H1 (cell line): ENCODE measurements around the gene SUSD1. TPM values are rescaled to one million over a fixed set of nuclear protein-coding genes. Genes with fewer than 3 reads are reported as not detected.
A peak's percentile ranks its signal among the peaks of the same experiment; 100 is the strongest.

Experiments
- CTCF ChIA-PET: fragments of 300-600 bp; sonication (Branson Sonifier 250); formaldehyde crosslinking; loops from one replicate; lab custom pipeline; 2021; ENCODE audit not compliant: partially characterized antibody; lab: Charles Lee
- POLR2A ChIA-PET: fragments of 300-600 bp; sonication (Branson Sonifier 250); formaldehyde crosslinking; loops from one replicate; lab custom pipeline; 2021; ENCODE audit warnings: inconsistent platforms; ENCODE audit not compliant: partially characterized antibody; lab: Charles Lee
- DNase-seq, 2 experiments: peaks; one replicate each; pipeline versions ENCODE4 v3.0.0 to v3.0.0-alpha.2; 2010 to 2022; ENCODE audit warnings: low spot score in 2 of 2, low read depth in 1 of 2, mixed read lengths in 1 of 2
- FAIRE-seq: peaks from 2 replicates; lab custom pipeline; 2011; peaks lifted over from hg19 to GRCh38; lab: Jason Lieb, UNC
- H2AFZ ChIP-seq: 2 replicates; pipeline ENCODE4 v1.8.1; 2012; ENCODE audit warnings: low read length, inconsistent platforms
- H2AK5ac ChIP-seq: 2 replicates; pipeline ENCODE4 v1.6.1; 2013; ENCODE audit warnings: low read depth, low read length
- H2BK120ac ChIP-seq: replicated peaks from 2 replicates; pipeline ENCODE3; 2013; ENCODE audit warnings: low read depth, low read length, inconsistent platforms
- H2BK12ac ChIP-seq: 2 replicates; pipeline ENCODE4 v1.6.1; 2013; ENCODE audit warnings: low read depth, low read length
- H2BK15ac ChIP-seq: 2 replicates; pipeline ENCODE4 v1.6.1; 2013; ENCODE audit warnings: low read length
- H2BK20ac ChIP-seq: 2 replicates; pipeline ENCODE4 v1.6.1; 2013; ENCODE audit warnings: low read length
- H2BK5ac ChIP-seq: 2 replicates; pipeline ENCODE4 v1.6.1; 2013; ENCODE audit warnings: low read depth, low read length
- H3K14ac ChIP-seq: 2 replicates; pipeline ENCODE4 v1.6.1; 2013; ENCODE audit warnings: inconsistent platforms; ENCODE audit not compliant: insufficient read length
- H3K18ac ChIP-seq: 2 replicates; pipeline ENCODE4 v1.6.1; 2013; ENCODE audit warnings: low read length; ENCODE audit errors: extremely low read depth
- H3K23ac ChIP-seq: 2 replicates; pipeline ENCODE4 v1.6.1; 2013; ENCODE audit warnings: inconsistent platforms; ENCODE audit not compliant: insufficient read length
- H3K23me2 ChIP-seq: 2 replicates; pipeline ENCODE4 v1.6.1; 2013; ENCODE audit warnings: low read depth, low read length
- H3K27ac ChIP-seq: 2 replicates; pipeline ENCODE4 v1.6.1; 2011; ENCODE audit warnings: low read depth, low read length, inconsistent platforms
- H3K27me3 ChIP-seq, 4 experiments: replicated peaks in 1 of 4; 1 replicate in 1 of 4; 2 replicates in 3 of 4; pipeline versions ENCODE4 v1.6.1 to v1.8.1; 2011 to 2013; ENCODE audit warnings: low read length in 3 of 4, mild to moderate bottlenecking in 3 of 4, inconsistent platforms in 2 of 4, mixed read lengths in 2 of 4, moderate library complexity in 1 of 4; ENCODE audit not compliant: control insufficient read depth in 3 of 4, insufficient read depth in 3 of 4; ENCODE audit errors: extremely low read depth in 1 of 4
- H3K36me3 ChIP-seq, 4 experiments: 2 replicates each; pipeline versions ENCODE4 v1.6.1 to v1.8.1; 2011 to 2013; ENCODE audit warnings: mild to moderate bottlenecking in 4 of 4, low read length in 3 of 4, moderate library complexity in 2 of 4, control low read depth in 1 of 4, inconsistent platforms in 1 of 4; ENCODE audit not compliant: insufficient read depth in 4 of 4, control insufficient read depth in 2 of 4
- H3K4ac ChIP-seq: replicated peaks from 2 replicates; pipeline ENCODE3; 2013; ENCODE audit warnings: low read length, low read depth, mixed read lengths, inconsistent platforms; ENCODE audit not compliant: insufficient read length
- H3K4me1 ChIP-seq, 4 experiments: replicated peaks in 1 of 4; 1 replicate in 1 of 4; 2 replicates in 3 of 4; pipeline versions ENCODE4 v1.6.1 to v1.8.1; 2011 to 2013; ENCODE audit warnings: low read length in 3 of 4, inconsistent platforms in 2 of 4, mixed read lengths in 1 of 4; ENCODE audit not compliant: insufficient read depth in 4 of 4, control insufficient read depth in 3 of 4
- H3K4me2 ChIP-seq, 2 experiments: 2 replicates each; pipeline versions ENCODE4 v1.6.1 to v1.8.1; 2011 to 2013; ENCODE audit warnings: low read depth in 2 of 2, low read length in 2 of 2, control low read depth in 1 of 2, inconsistent platforms in 1 of 2, mild to moderate bottlenecking in 1 of 2; ENCODE audit not compliant: insufficient read depth in 1 of 2
- H3K4me3 ChIP-seq, 4 experiments: fragments of 200-600, 300-600 bp in 1 of 4; sonication (generic), shearing (Covaris generic), sonication (Bioruptor Twin) in 1 of 4; 2 replicates each; pipeline versions ENCODE4 v1.5.1 to v1.8.1; 2011 to 2016; ENCODE audit warnings: low read length in 4 of 4, low read depth in 3 of 4, control low read depth in 2 of 4, inconsistent platforms in 2 of 4, mild to moderate bottlenecking in 2 of 4, mixed read lengths in 1 of 4, moderate library complexity in 1 of 4; ENCODE audit not compliant: insufficient read depth in 2 of 4; ENCODE audit errors: extremely low read depth in 1 of 4
- H3K56ac ChIP-seq: replicated peaks from 2 replicates; pipeline ENCODE3; 2013; ENCODE audit warnings: low read depth, mild to moderate bottlenecking, mixed read lengths, low read length, inconsistent platforms; ENCODE audit not compliant: insufficient read length
- H3K79me1 ChIP-seq: 2 replicates; pipeline ENCODE4 v1.6.1; 2013; ENCODE audit warnings: low read depth, low read length, control low read depth
- H3K79me2 ChIP-seq, 2 experiments: 2 replicates each; pipeline versions ENCODE4 v1.6.1 to v1.8.1; 2012 to 2013; ENCODE audit warnings: low read length in 2 of 2, mild to moderate bottlenecking in 2 of 2, inconsistent platforms in 1 of 2; ENCODE audit not compliant: insufficient read depth in 2 of 2, control insufficient read depth in 1 of 2
- H3K9ac ChIP-seq, 4 experiments: replicated peaks in 1 of 4; 1 replicate in 1 of 4; 2 replicates in 3 of 4; pipeline versions ENCODE4 v1.6.1 to v1.8.1; 2011 to 2013; ENCODE audit warnings: low read depth in 3 of 4, low read length in 3 of 4, control low read depth in 2 of 4, mild to moderate bottlenecking in 2 of 4, moderate library complexity in 2 of 4, inconsistent platforms in 1 of 4; ENCODE audit errors: extremely low read depth in 1 of 4
- H3K9me3 ChIP-seq, 2 experiments: 2 replicates each; pipeline versions ENCODE4 v1.6.1 to v1.8.1; 2012 to 2013; ENCODE audit warnings: mild to moderate bottlenecking in 2 of 2, moderate library complexity in 2 of 2, control low read depth in 1 of 2, inconsistent platforms in 1 of 2, low read depth in 1 of 2, low read length in 1 of 2, mixed read lengths in 1 of 2; ENCODE audit not compliant: insufficient read depth in 2 of 2
- H4K20me1 ChIP-seq, 2 experiments: replicated peaks in 1 of 2; 2 replicates each; pipeline versions ENCODE3 to v1.8.1; 2011 to 2013; ENCODE audit warnings: inconsistent platforms in 2 of 2, low read length in 2 of 2, mild to moderate bottlenecking in 1 of 2; ENCODE audit not compliant: insufficient read depth in 2 of 2, control insufficient read depth in 1 of 2
- H4K5ac ChIP-seq: 2 replicates; pipeline ENCODE4 v1.6.1; 2013; ENCODE audit warnings: low read length, low read depth, mixed read lengths, inconsistent platforms; ENCODE audit not compliant: insufficient read length
- H4K8ac ChIP-seq: 2 replicates; pipeline ENCODE4 v1.8.0; 2013; ENCODE audit warnings: mild to moderate bottlenecking, moderate library complexity, low read length, inconsistent platforms; ENCODE audit not compliant: insufficient read depth; ENCODE audit errors: extremely low read depth
- H4K91ac ChIP-seq: replicated peaks from 2 replicates; pipeline ENCODE3; 2013; ENCODE audit warnings: low read length, mixed read lengths, inconsistent platforms; ENCODE audit not compliant: insufficient read length
- EGR1 ChIP-seq: IDR thresholded peaks from 2 replicates; pipeline ENCODE4 v1.6.1; 2011; ENCODE audit warnings: low read depth, low read length, borderline replicate concordance
- FOSL1 ChIP-seq: IDR thresholded peaks from 2 replicates; pipeline ENCODE4 v1.6.1; 2011; ENCODE audit warnings: mild to moderate bottlenecking, low read depth, low read length, moderate library complexity; ENCODE audit not compliant: insufficient read depth
- HDAC6 ChIP-seq: IDR thresholded peaks from one replicate; pipeline ENCODE4 v1.7.1; 2012; ENCODE audit warnings: low read depth, mild to moderate bottlenecking, inconsistent platforms, low read length, moderate library complexity
- KDM5A ChIP-seq: fragments of 200-600 bp; IDR thresholded peaks from 2 replicates; pipeline ENCODE4 v1.7.1; 2012; ENCODE audit warnings: mild to moderate bottlenecking, low read length, inconsistent platforms, mixed read lengths
- RBBP5 ChIP-seq: IDR thresholded peaks from 2 replicates; pipeline ENCODE4 v1.7.1; 2012; ENCODE audit warnings: low read depth, mild to moderate bottlenecking, inconsistent platforms, low read length, moderate library complexity, borderline replicate concordance
- SP1 ChIP-seq: IDR thresholded peaks from 2 replicates; pipeline ENCODE4 v1.6.1; 2011; ENCODE audit warnings: low read depth, low read length
- ZNF274 ChIP-seq: IDR thresholded peaks from 2 replicates; pipeline ENCODE4 v1.7.0; 2012; ENCODE audit warnings: low read length, borderline replicate concordance; ENCODE audit errors: extremely low read depth
- WGBS, 2 experiments: shearing (Covaris generic) in 1 of 2; methylation state at CpG; one replicate each; pipeline versions ENCODE4 v1.1.6 to v1.1.7; 2013 to 2015; ENCODE audit warnings: low lambda C conversion rate in 2 of 2, mixed read lengths in 2 of 2, inconsistent platforms in 1 of 2, low coverage in 1 of 2, missing lambda C conversion rate in 1 of 2; ENCODE audit not compliant: insufficient replicate concordance in 2 of 2, insufficient coverage in 1 of 2, insufficient read length in 1 of 2; ENCODE audit errors: extremely low coverage in 1 of 2, missing lambda C conversion rate in 1 of 2; 5-methylcytosine and 5-hydroxymethylcytosine counted together
- polyA plus RNA-seq, 7 experiments: library from polyadenylated mRNA; depleted of rRNA in 3 of 7; stranded (reverse) in 5 of 7; unstranded in 2 of 7; fragments of >200 nt in 5 of 7; fragments of 200-250 nt in 2 of 7; gene quantifications; 1 replicate in 5 of 7; 2 replicates in 1 of 7; 4 replicates in 1 of 7; pipeline versions ENCODE4 v1.2.1 to v1.2.3, GENCODE V29; 2011 to 2013; ENCODE audit warnings: missing spikeins in 2 of 7, mixed read lengths in 2 of 7
- total RNA-seq: library from RNA; stranded (reverse); fragmentation: NEBNext Ultra II Directional; extraction: Animal tissue kit (Norgen Biotek cat#: 25700); gene quantifications from 2 replicates; pipeline ENCODE4 v1.2.1, GENCODE V29; 2021

SUSD1 gene
- total and polyA plus RNA-seq, 2 of the 8 experiments (the other 6 are each of a cell fraction or from before 2014, with no cell fraction given), result 2.8 to 7.2 TPM

DNA sequence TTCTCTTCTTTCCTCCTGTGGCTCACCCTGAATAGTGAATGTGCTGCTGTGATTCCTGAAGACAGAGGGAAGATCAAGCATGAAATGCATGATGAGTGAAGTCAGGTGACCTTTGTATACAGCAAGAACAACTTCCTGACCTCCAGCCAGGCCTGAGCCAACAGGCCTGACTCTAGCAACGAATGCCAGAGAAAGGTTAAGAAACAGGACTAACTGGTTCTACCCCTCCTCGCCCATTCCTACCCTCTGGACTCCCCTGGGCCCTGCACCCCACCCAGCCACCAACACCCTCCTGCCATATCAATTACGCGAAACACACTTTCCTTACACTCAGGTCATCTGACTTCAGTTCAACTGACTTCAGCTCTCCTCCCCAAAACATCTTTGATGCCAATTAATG is 4.9 kb downstream of the SUSD1 start:
- Histone ChIP-seq H2BK120ac (no peak overlapping the region), H3K14ac (no peak overlapping the region), H3K4me3 (no peak overlapping the region), H3K4me1 (peaks cover 0 to 10% (median 7%) of the 10 kb centered on the region in 4 experiments; a peak in 4 of 7 replicates), H2AFZ (no peak overlapping the region), H3K9me3 (no peaks in the 10 kb centered on the region), H3K23ac (no peak overlapping the region), H3K36me3 (no peaks in the 10 kb centered on the region), H2BK15ac (no peak overlapping the region), H2BK5ac (no peak overlapping the region), H2BK12ac (no peak overlapping the region), H4K20me1 (no peaks in the 10 kb centered on the region), H3K27me3 (peaks cover 0 to 16% (median 8%) of the 10 kb centered on the region in 4 experiments; a peak in 5 of 7 replicates), H3K4me2 (no peak overlapping the region), H4K5ac (no peak overlapping the region), H2BK20ac (no peak overlapping the region), H3K79me1 (no peaks in the 10 kb centered on the region), H3K27ac (no peak overlapping the region), H4K91ac (peak overlapping the region; percentile 17), H3K23me2 (peaks cover 4% of the 10 kb centered on the region; the same call in 1 of the 2 replicates), H3K18ac (no peak overlapping the region), H3K9ac (no peak overlapping the region), H3K4ac (no peak overlapping the region), H3K56ac (no peak overlapping the region), H3K79me2 (no peaks in the 10 kb centered on the region), H2AK5ac (no peak overlapping the region), H4K8ac (no peak overlapping the region)
- ChIA-PET POLR2A (no interaction called here), CTCF (interaction anchor here (0.7 to 1.5 kb wide), 3 partner anchors 11 to 195 kb away, joined by 4 to 5 read pairs (median 4); no protein-coding TSS in a partner anchor)
- DNase-seq, result no peak
- no peak for TF ChIP-seq KDM5A
- no peak for TF ChIP-seq FOSL1
- TF ChIP-seq ZNF274, result no peak
- no peak for TF ChIP-seq RBBP5
- TF ChIP-seq EGR1, result no peak
- TF ChIP-seq SP1, result 0 out of 2 replicates have a peak, but pooled peaks have one; percentile 41
- no peak for TF ChIP-seq HDAC6
- 62% methylated on average over 4 of the region's 4 CpGs; no CpG with 5 or more reads in 1 of the 2 experiments for WGBS, 2 experiments
- no peak for FAIRE-seq
